Mononuclear cell (primary cell): ENCODE data around the gene ACTRT2. TPM values are rescaled to one million over a fixed set of nuclear protein-coding genes. Genes with fewer than 3 reads are reported as not detected.

Experiments used
- H3K27me3 ChIP-seq: 2 replicates; pipeline ENCODE4 v1.6.0; 2011; ENCODE audit warnings: low read length, control low read depth; ENCODE audit not compliant: insufficient read depth
- H3K4me1 ChIP-seq: 2 replicates; pipeline ENCODE4 v1.5.1; 2011; ENCODE audit warnings: mild to moderate bottlenecking, low read length, control low read depth; ENCODE audit not compliant: insufficient read depth
- H3K4me3 ChIP-seq: 2 replicates; pipeline ENCODE4 v1.5.1; 2011; ENCODE audit warnings: mild to moderate bottlenecking, low read length, moderate library complexity
- H3K9me3 ChIP-seq: 2 replicates; pipeline ENCODE4 v1.5.1; 2011; ENCODE audit warnings: low read depth, mild to moderate bottlenecking, control low read depth, low read length
- total RNA-seq: library from RNA; depleted of rRNA; stranded (reverse); fragments of >200 nt; gene quantifications from one replicate; pipeline ENCODE4 v1.2.3, GENCODE V29; 2012

The ACTRT2 gene
- total RNA-seq, 1 donor, result not detected

DNA sequence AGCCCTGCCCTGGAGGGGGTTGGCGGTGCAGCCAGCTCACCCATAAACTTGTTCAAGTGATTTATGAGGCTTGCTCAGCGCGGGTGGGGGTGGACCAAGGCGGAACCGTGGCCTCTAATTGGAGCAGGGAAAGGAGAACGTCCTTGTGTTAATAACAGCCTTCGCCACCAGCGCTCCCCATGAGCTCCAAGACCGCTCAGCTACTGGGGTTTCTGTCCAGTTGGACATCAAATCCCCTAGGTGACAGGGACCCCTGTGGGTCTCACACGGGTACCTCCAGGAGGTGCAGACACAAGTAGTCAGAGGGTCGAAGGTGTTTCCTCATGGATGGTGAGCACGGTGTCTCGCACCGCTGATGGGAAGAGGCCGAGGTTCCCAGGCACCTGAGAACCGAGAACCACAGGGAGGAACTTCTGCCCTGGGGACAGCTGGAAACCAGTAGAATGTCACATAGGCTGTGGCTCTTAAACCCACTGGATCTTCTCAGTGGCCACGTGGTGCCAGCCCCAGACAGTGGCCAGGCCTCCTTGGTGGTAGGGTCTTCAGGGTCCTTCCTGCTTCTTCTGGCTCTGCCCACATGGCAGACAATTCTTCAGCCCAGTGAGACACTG lies 3.7 kb upstream of the ACTRT2 start:
- Histone ChIP-seq H3K27me3 (no peaks in the 10 kb centered on the region), H3K9me3 (no peaks in the 10 kb centered on the region), H3K4me1 (no peaks in the 10 kb centered on the region), H3K4me3 (no peak overlapping the region)

DNA sequence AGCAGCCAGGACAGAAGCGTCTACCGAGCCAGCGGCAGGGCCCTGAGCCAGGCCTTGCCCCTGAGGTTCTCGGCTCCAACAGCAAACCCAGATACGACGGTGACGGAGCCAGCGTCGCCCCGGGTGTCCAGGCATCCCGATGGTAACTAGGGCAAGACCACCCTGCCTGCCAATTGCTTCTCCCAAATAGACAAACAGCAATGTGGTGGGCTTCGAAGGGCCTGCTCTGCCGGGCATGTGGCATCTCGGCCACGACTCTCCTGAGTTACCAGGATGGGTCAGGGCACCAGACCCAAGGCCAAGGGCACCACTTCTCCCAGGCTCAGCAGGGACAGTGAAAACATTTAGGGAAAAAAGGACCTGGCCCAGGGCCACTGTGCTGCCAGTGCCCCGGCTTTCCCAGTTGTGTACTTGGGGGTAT lies 3.2 kb upstream of the ACTRT2 start:
- Histone ChIP-seq H3K4me1 (no peaks in the 10 kb centered on the region), H3K4me3 (no peak overlapping the region), H3K27me3 (no peaks in the 10 kb centered on the region), H3K9me3 (no peaks in the 10 kb centered on the region)

DNA sequence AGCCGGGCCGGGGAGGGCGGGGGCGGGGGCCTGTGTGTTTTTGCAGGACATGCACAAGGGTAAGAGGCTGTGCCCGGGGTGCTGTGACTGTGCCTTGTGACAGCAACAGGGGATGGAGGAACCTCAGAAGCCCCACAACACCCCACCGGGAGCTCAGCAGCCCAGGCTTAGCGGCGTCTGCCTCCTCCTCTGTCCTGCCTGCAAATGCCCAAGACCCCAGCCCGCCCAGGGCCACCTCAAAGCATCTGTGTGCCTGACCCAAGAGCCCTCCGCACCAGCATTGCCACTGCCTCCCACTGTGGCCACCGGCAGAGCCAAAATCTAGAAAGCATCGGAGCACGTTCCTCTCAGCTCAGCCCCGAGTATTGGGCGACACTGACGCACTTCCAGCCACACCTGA lies 2.7 kb upstream of the ACTRT2 start:
- Histone ChIP-seq H3K4me1 (no peaks in the 10 kb centered on the region), H3K27me3 (no peaks in the 10 kb centered on the region), H3K9me3 (no peaks in the 10 kb centered on the region), H3K4me3 (no peak overlapping the region)

DNA sequence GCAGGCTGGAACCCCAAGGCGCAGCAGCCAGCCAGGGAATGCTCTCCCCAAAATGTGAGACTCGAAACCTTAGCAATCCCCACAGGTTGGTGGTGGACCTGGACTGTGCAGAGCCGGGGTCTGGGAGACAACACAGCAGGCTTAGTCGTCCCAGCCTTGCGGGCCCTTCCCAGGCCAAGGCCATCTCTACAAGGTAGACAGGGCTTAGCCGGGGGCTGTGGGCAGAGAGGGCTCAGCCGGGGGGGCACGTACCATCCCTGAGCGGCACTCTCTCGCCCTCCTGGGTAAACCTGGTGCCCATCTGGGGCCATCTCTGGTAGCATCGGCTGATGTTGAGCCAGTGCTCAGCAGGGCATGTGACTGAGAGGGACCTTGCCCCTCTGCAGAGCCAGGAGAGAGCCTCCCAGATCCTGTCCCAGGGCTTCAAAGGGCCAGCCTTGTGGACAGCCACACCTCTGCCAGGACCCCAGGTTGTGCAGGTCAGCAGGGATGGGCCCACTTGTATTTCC lies 2.2 kb upstream of the ACTRT2 start:
- no peak overlapping the region for H3K4me3 ChIP-seq
- H3K27me3 ChIP-seq, result no peaks in the 10 kb centered on the region
- H3K9me3 ChIP-seq, result no peaks in the 10 kb centered on the region
- no peaks in the 10 kb centered on the region for H3K4me1 ChIP-seq

DNA sequence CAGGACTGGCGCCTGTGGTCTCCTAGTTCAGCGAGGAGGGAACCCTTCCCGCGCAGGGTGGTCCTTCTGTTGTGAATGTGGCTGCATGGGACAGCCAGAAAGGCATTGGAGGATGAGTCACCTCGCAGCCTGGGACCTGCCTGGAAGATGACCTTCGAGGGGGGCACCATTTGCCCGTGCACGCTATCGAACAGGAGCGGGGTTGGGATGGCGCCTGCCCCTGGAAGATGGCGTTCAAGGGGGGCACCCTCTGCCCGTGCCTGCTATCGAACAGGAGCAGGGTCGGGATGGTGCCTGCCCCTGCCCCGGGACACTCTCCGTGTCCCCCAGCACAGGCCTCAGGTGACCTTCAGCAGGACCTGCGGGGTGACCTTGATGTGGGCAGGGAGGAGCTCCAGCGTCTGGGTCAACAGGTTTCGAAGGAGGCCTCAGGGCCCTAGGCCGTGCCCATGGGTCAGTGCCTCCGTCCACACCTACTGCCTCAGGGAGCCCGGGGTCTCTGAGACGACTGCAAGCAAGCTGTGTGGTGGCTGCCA lies 1.7 kb upstream of the ACTRT2 start:
- no peaks in the 10 kb centered on the region for H3K4me1 ChIP-seq
- no peaks in the 10 kb centered on the region for H3K9me3 ChIP-seq
- no peaks in the 10 kb centered on the region for H3K27me3 ChIP-seq
- no peak overlapping the region for H3K4me3 ChIP-seq

DNA sequence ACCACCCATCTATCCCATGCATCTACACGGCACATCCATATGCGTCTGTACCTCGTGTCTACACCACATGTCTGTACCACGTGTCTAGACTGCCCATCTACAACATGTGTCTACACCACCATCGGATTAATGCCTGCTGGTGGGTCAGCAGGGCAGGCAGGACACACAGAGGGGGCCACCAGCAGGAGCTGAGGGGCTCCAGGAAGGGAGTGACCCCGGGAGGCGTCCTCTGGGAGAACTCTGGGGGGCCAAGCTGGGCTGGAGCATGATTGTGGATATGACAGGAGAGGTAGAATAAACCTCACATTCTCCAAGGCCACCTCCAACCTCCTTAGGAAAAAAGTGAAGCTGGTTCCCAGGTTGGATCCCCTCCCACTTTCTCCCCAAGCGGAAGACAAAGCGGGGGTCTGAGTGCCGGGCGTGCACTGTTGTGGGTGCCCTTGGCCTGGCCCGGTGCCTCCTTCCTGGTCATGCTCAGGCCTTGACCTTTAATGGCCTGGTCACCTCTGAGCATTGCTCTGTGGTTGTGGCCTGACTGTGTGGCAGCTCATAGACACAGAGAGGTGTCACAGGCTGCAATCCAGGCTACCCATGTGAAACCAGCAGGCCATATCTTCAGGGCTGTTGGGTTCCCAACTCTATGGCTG lies 881 bp upstream of the ACTRT2 start:
- Histone ChIP-seq H3K27me3 (no peaks in the 10 kb centered on the region), H3K9me3 (no peaks in the 10 kb centered on the region), H3K4me1 (no peaks in the 10 kb centered on the region), H3K4me3 (no peak overlapping the region)

DNA sequence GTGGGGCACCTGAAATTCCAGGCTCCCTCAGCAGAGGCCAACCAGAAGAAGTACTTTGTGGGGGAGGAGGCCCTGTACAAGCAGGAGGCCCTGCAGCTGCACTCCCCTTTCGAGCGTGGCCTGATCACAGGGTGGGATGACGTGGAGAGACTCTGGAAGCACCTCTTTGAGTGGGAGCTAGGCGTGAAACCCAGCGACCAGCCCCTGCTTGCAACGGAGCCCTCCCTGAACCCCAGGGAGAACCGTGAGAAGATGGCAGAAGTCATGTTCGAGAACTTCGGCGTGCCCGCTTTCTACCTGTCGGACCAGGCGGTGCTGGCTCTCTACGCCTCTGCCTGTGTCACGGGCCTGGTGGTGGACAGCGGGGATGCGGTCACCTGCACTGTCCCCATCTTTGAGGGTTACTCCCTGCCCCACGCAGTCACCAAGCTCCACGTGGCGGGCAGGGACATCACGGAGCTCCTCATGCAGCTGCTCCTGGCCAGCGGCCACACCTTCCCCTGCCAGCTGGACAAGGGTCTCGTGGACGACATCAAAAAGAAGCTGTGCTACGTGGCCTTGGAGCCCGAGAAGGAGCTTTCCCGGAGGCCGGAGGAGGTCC lies 634 bp downstream of the ACTRT2 start:
- Histone ChIP-seq H3K4me3 (no peak overlapping the region), H3K4me1 (no peaks in the 10 kb centered on the region), H3K27me3 (no peaks in the 10 kb centered on the region), H3K9me3 (no peaks in the 10 kb centered on the region)

DNA sequence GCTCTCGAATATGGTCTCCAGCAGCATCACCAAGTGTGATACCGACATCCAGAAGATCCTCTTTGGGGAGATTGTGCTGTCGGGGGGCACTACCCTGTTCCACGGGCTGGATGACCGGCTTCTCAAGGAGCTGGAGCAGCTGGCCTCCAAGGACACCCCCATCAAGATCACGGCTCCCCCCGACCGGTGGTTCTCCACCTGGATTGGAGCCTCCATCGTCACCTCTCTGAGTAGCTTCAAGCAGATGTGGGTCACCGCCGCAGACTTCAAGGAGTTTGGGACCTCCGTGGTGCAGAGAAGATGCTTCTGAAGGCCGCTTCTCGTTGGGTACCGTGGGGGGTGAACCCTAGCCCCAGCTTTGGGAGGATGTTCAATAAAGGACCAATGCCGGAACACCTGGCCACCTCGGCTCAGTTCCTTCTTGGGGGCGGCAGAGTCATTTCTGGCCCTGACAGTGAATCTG lies 1.3 kb downstream of the ACTRT2 start:
- no peaks in the 10 kb centered on the region for H3K4me1 ChIP-seq
- no peaks in the 10 kb centered on the region for H3K9me3 ChIP-seq
- H3K4me3 ChIP-seq, result no peak overlapping the region
- no peaks in the 10 kb centered on the region for H3K27me3 ChIP-seq

DNA sequence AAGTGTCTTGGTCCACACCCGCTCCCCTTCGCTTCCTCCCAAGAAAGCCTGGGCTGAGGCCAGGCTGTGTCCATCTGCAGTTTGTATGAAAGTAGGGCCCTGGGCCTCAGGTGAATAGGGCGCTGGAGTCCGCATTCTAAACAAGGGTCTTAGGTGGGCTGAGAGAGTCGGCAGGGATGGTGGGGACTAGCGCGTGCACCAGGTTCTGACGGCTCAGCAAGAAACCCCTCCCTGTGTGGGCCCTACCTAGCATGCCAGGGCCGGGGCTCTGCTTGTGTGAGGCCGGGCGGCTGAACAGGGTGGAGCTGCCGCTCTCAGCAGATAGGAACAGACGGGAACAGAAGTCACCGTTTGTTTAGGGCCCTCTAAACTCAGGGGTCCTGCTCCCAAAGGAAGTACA lies 1.7 kb downstream of the ACTRT2 start:
- no peaks in the 10 kb centered on the region for H3K4me1 ChIP-seq
- no peaks in the 10 kb centered on the region for H3K9me3 ChIP-seq
- H3K4me3 ChIP-seq, result no peak overlapping the region
- H3K27me3 ChIP-seq, result no peaks in the 10 kb centered on the region

DNA sequence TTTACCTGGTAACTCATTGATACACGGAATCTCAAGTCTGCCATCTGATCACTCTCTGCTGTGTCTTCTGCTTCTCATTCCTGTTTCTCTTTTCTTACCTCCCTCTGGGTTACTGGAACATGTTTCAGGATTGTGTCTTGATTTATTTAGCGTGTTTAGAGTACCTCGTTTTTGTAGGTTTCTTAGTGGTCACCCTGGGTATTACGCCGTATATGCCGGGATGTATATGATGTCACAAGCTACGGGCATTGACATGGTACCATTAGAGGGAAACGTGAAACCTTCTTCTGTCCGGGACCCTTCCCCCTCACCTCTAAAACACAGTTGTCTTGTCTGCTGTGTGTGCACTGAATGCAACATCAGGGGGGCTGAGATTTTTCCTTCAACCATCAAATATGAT lies 2.8 kb downstream of the ACTRT2 start:
- Histone ChIP-seq H3K4me3 (no peak overlapping the region), H3K9me3 (no peaks in the 10 kb centered on the region), H3K27me3 (no peaks in the 10 kb centered on the region), H3K4me1 (no peaks in the 10 kb centered on the region)

DNA sequence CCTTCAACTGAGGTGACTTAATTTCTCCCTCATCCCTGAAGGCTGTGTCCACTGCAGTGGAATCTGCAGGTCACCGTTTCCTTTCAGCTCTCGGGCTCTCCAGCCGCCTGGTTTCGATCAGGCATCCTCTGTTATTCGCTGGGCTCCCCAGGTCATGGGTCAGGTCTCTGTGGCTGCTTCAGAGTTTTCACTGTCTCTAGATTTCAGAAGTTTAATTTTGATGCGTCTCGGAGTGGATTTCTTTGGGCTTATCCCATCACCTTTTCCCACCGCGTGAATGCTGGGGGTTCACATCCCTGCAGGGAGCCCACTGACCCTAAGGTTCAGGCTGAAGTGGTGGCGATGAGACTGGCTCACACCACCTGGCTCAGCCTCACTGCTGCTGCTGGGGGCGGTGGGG lies 3.3 kb downstream of the ACTRT2 start:
- no peaks in the 10 kb centered on the region for H3K27me3 ChIP-seq
- H3K9me3 ChIP-seq, result no peaks in the 10 kb centered on the region
- no peaks in the 10 kb centered on the region for H3K4me1 ChIP-seq
- H3K4me3 ChIP-seq, result no peak overlapping the region

DNA sequence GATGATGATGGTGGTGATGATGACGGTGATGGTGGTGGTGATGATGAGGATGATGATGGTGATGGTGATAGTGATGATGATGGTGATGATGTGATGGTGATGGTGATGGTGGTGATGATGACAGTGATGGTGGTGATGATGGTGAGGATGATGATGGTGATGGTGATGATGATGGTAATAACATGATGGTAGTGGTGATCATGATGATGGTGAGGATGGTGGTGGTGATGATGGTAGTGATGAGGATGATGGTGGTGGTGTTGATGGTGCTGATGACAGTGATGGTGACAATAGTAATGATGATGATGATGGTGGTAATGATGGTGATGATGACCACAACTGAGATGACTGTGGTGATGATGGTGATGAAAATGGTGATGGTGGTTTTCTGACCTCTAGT lies 4.9 kb downstream of the ACTRT2 start:
- H3K4me3 ChIP-seq, result no peak overlapping the region
- H3K9me3 ChIP-seq, result no peaks in the 10 kb centered on the region
- no peaks in the 10 kb centered on the region for H3K4me1 ChIP-seq
- no peaks in the 10 kb centered on the region for H3K27me3 ChIP-seq

DNA sequence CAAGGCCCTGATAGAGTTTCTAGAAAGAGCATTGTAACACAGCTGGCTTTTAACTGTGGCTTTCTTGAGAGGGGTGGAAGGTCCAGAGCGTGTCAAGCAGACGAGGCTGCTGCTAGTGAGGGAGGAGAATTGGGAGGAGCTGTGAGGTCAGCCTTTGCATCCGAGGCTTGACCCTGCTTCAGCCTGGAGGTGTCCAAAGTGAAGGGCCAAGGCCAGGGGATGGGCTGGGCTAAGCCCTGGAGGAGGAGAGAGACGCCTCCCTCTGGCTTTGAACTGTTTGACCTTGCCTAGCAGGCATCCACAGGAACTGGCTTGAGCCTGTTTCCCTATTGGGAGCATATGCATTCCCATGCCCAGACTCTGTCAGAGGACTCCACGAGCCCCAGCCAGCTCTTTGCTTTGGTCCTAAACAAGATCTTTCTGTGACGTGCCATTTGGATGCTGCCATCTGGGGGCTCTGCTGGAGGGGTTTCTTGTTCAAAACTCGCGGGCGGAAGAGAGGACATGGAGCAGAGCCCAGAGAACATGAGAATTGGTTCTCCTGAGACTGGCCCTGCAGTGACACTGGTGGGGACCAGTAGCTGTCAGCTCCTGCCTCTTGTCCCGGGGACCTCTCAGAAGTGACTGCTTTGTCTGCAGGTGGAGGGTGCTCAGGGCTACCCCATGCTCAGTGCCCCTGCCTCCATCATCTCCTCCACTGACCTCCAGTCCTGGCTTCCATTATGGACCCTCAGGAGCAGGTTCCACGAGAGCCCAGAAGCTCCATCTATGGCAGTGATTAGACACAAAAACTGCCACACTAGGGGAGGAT lies 5.5 kb downstream of the ACTRT2 start:
- H3K4me3 ChIP-seq, result no peak overlapping the region
- H3K27me3 ChIP-seq, result no peaks in the 10 kb centered on the region
- H3K4me1 ChIP-seq, result no peaks in the 10 kb centered on the region
- no peaks in the 10 kb centered on the region for H3K9me3 ChIP-seq

DNA sequence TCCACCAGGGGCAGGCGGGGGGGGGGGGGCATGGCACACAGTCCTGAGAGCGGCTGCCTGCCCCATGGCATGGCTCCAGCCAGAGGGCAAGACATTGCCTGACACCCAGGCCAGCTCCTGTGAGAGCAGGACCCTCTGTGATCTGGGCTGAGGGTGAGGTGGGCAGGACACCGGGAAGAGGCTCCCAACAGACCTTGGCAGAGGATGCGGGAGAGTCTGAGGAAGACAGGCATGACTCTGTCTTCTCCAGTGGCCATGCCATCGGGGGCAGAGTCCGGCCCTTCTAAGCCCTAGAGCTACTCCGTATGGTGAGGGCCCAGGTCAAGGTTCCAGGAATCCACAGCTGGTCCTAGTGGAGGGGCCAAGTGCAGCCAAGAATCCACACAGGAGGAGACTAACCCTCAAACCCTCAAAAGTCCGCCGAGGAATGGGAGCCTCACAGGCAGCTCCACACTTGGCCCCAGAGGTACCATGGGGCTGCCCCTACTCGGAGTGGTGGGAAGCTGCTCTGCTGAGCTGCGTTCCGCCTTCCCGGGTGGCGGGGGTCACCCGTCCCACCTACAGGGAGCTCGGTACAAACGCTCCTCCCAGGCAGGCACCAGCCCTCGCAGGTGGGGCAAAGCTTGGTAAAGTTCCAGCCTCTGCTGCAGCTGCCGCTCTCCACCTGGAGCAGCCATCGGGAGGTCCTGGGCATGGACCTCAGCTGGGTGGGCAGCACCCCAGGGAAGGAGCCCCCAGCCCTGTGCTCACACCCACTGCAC lies 6.5 kb downstream of the ACTRT2 start:
- Histone ChIP-seq H3K27me3 (no peaks in the 10 kb centered on the region), H3K4me3 (no peak overlapping the region), H3K9me3 (no peaks in the 10 kb centered on the region), H3K4me1 (no peaks in the 10 kb centered on the region)
